ENCODE results near the gene IL17RD. TPM values are rescaled to one million over a fixed set of nuclear protein-coding genes. Genes with fewer than 3 reads are reported as not detected.

IL17RD gene
- total and polyA plus RNA-seq, 9 of the 15 experiments (the other 6 are each of a cell fraction or from before 2014, with no cell fraction given) = under 0.01 to 0.09 (median 0.04) TPM; not detected in 4

GRCh38 chr3:57118254-57118653 lies 46.9 kb downstream of the IL17RD start:
- H4K20me1 ChIP-seq (replicated peaks; ENCODE audit: control insufficient read depth, insufficient read depth, low read length) = no peaks in the 10 kb centered on the region
- no peak overlapping the region for H3K9ac ChIP-seq (ENCODE audit: insufficient read depth in 1 of 2, low read depth in 2 of 2, low read length in 2 of 2)
- no peaks in the 10 kb centered on the region for H3K9me3 ChIP-seq (replicated peaks; ENCODE audit: control insufficient read depth, insufficient read depth, low read depth, low read length)
- no peak for FAIRE-seq
- H3K79me2 ChIP-seq (ENCODE audit: control insufficient read depth, insufficient read depth, low read length) = no peaks in the 10 kb centered on the region
- H3K36me3 ChIP-seq (ENCODE audit: control insufficient read depth, insufficient read depth, low read length) = no peaks in the 10 kb centered on the region
- DNase-seq (ENCODE audit: extremely low read depth in 1 of 4, low spot score in 3 of 4) = no peak
- H3K27me3 ChIP-seq (ENCODE audit: control insufficient read depth in 2 of 2, insufficient read depth in 2 of 2, low read length in 2 of 2) = peaks cover 10 to 31% of the 10 kb centered on the region in 2 experiments
- ChIA-PET POLR2A (interaction anchor here (0.9 kb wide), 1 partner anchor 10 kb away, joined by 3 read pairs; no protein-coding TSS in a partner anchor), CTCF (ENCODE audit: low intra/inter-chr PET ratio) (no interaction called here)
- H3K9me1 ChIP-seq (ENCODE audit: control insufficient read depth, insufficient read depth, low read length) = no peaks in the 10 kb centered on the region
- no peak for ATAC-seq
- intact Hi-C loops (cut with micrococcal nuclease) = no loop called here
- no peak overlapping the region for H3K4me3 ChIP-seq
- WGBS (ENCODE audit: insufficient coverage, low coverage, missing lambda C conversion rate) = 0% methylated on average over 2 of the region's 3 CpGs
- H3K27ac ChIP-seq (ENCODE audit: extremely low read depth, low read depth, low read length) = no peak overlapping the region
- in situ Hi-C loops (cut with MboI) = no loop called here
- TF ChIP-seq MTF1 (CRISPR knock-in tag; IDR thresholded peaks at IDR 0.05; ENCODE audit: borderline replicate concordance) (no peak), PBX2 (CRISPR knock-in tag; IDR thresholded peaks at IDR 0.05; ENCODE audit: low read depth) (no peak), PBX2 (tag; conservative IDR thresholded peaks at IDR 0.05; ENCODE audit: low read depth) (no peak)
- no peaks in the 10 kb centered on the region for H3K4me1 ChIP-seq (replicated peaks in 1 of 2; ENCODE audit: control insufficient read depth in 2 of 2, insufficient read depth in 2 of 2, low read length in 2 of 2)
- H3K4me2 ChIP-seq (ENCODE audit: insufficient read depth, low read length) = no peak overlapping the region
- BruUV-seq (replicated peaks) = no TSS peak
- H2AFZ ChIP-seq (ENCODE audit: low read depth, low read length) = no peak overlapping the region

Measured in K562 (cell line).